Measurements from ENCODE around the gene CALD1. TPM values are rescaled to one million over a fixed set of nuclear protein-coding genes. Genes with fewer than 3 reads are reported as not detected.

Gene CALD1
- total RNA-seq, 1 donor from 2014 or later, result 118 TPM

DNA sequence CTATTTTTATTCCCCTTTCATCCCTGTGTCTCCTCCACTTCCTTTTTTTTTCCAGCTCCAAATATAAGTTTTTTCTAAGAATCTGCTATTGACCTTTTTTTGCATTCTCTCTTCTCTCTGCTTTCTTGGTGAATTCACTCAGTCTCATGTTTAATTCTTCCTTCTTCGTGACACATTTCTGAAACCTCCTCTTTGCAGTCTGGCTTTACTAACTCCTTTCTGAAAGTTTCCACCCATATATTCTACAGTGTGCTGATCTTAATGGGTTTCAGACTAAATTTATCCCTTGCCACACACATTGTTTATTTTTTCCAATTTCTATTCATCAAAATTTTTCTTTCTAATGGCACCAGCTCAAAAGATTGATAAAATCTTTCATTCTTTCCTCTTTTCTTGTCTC is 47.8 kb upstream of the CALD1 start:
- Mint-ChIP-seq H3K4me1 (peaks cover 18% of the 10 kb centered on the region), H3K9me3 (peaks cover 2% of the 10 kb centered on the region), H3K36me3 (no peaks in the 10 kb centered on the region), H3K27me3 (ENCODE audit: insufficient read depth, low read depth) (no peaks in the 10 kb centered on the region), H3K4me3 (no peak overlapping the region), H3K27ac (no peak overlapping the region)
- Histone ChIP-seq H3K27ac (no peak overlapping the region), H3K9ac (no peak overlapping the region), H3F3A (ENCODE audit: low read depth) (no peaks in the 10 kb centered on the region), H2AFZ (replicated peaks) (no peak overlapping the region), H3K4me3 (no peak overlapping the region), H4K20me1 (ENCODE audit: low read depth) (no peaks in the 10 kb centered on the region), H3K9me3 (ENCODE audit: low read depth) (no peaks in the 10 kb centered on the region), H3K4me2 (no peak overlapping the region), H3K27me3 (no peaks in the 10 kb centered on the region), H3K36me3 (no peaks in the 10 kb centered on the region), H3K4me1 (no peaks in the 10 kb centered on the region), H3K79me2 (ENCODE audit: low read depth) (no peaks in the 10 kb centered on the region)
- TF ChIP-seq EZH2phosphoT487 (IDR thresholded peaks at IDR 0.05), result no peak
- no peak for TF ChIP-seq EZH2 (IDR thresholded peaks at IDR 0.05)
- TF ChIP-seq, protein P1, sequence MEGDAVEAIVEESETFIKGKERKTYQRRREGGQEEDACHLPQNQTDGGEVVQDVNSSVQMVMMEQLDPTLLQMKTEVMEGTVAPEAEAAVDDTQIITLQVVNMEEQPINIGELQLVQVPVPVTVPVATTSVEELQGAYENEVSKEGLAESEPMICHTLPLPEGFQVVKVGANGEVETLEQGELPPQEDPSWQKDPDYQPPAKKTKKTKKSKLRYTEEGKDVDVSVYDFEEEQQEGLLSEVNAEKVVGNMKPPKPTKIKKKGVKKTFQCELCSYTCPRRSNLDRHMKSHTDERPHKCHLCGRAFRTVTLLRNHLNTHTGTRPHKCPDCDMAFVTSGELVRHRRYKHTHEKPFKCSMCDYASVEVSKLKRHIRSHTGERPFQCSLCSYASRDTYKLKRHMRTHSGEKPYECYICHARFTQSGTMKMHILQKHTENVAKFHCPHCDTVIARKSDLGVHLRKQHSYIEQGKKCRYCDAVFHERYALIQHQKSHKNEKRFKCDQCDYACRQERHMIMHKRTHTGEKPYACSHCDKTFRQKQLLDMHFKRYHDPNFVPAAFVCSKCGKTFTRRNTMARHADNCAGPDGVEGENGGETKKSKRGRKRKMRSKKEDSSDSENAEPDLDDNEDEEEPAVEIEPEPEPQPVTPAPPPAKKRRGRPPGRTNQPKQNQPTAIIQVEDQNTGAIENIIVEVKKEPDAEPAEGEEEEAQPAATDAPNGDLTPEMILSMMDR (IDR thresholded peaks at IDR 0.05), result no peak
- DNase-seq (ENCODE audit: low spot score), result no peak

DNA sequence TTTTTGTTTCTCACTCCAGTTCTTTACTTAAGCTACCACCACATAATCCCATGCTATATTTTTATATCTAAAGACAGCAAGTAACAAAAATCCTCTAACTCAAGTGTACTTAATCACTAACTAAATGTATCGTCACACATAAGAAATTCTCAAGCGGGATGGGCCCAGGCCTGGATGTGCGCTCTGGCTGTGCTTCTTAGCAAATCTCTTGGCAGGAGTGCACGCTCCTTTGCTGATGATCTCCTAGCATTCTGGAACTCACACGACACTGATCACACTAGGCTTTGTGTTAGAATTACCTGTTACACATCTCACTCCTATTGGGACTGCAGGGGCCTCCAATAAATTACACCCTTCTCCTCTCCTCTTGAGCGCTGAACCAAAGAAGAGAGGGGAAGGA is 46.7 kb upstream of the CALD1 start:
- no peaks in the 10 kb centered on the region for H4K20me1 ChIP-seq (ENCODE audit: low read depth)
- H3K27ac Mint-ChIP-seq, result no peak overlapping the region
- H3K9ac ChIP-seq, result no peak overlapping the region
- no peak overlapping the region for H3K4me2 ChIP-seq
- no peak overlapping the region for H3K27ac ChIP-seq
- no peak overlapping the region for H3K4me3 ChIP-seq
- H3K9me3 ChIP-seq (ENCODE audit: low read depth), result no peaks in the 10 kb centered on the region
- peaks cover 20% of the 10 kb centered on the region for H3K4me1 Mint-ChIP-seq
- H3K79me2 ChIP-seq (ENCODE audit: low read depth), result no peaks in the 10 kb centered on the region
- no peaks in the 10 kb centered on the region for H3K27me3 Mint-ChIP-seq (ENCODE audit: insufficient read depth, low read depth)
- H3K9me3 Mint-ChIP-seq, result no peaks in the 10 kb centered on the region
- H3K4me3 Mint-ChIP-seq, result no peak overlapping the region
- H3F3A ChIP-seq (ENCODE audit: low read depth), result no peaks in the 10 kb centered on the region
- no peaks in the 10 kb centered on the region for H3K36me3 Mint-ChIP-seq
- no peaks in the 10 kb centered on the region for H3K4me1 ChIP-seq
- DNase-seq (ENCODE audit: low spot score), result no peak
- H2AFZ ChIP-seq (replicated peaks), result no peak overlapping the region
- H3K36me3 ChIP-seq, result no peaks in the 10 kb centered on the region
- no peaks in the 10 kb centered on the region for H3K27me3 ChIP-seq
- TF ChIP-seq EZH2 (IDR thresholded peaks at IDR 0.05), result no peak
- TF ChIP-seq EZH2phosphoT487 (IDR thresholded peaks at IDR 0.05), result no peak
- TF ChIP-seq, protein P1 (IDR thresholded peaks at IDR 0.05), result no peak

DNA sequence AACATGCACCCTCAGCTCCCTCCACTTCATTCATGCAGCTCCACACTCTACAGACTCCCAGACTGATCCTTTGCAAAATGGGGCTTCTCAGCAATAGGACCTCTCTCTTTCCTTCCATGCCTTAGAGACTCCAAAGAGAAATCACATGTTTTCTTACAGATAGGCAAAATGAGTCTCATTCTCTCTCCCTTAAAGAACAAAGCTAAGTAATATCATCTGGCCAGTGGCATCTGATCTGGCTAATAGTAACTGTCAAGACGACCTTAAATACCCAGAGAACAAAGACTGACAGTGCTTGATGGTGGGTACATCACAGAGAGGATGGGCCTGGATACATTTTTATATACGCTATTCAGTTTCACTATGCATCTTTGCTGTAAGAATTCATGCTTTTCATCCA is 43.1 kb upstream of the CALD1 start:
- TF ChIP-seq EZH2 (IDR thresholded peaks at IDR 0.05) (no peak), EZH2phosphoT487 (IDR thresholded peaks at IDR 0.05) (no peak)
- TF ChIP-seq, protein P1 (IDR thresholded peaks at IDR 0.05), result no peak
- peaks cover 15% of the 10 kb centered on the region for H3K4me1 Mint-ChIP-seq
- no peaks in the 10 kb centered on the region for H3K4me1 ChIP-seq
- H3K9me3 ChIP-seq (ENCODE audit: low read depth), result no peaks in the 10 kb centered on the region
- peaks cover 2% of the 10 kb centered on the region for H3K27me3 Mint-ChIP-seq (ENCODE audit: insufficient read depth, low read depth)
- H3K36me3 ChIP-seq, result no peaks in the 10 kb centered on the region
- no peaks in the 10 kb centered on the region for H3K79me2 ChIP-seq (ENCODE audit: low read depth)
- H2AFZ ChIP-seq (replicated peaks), result no peak overlapping the region
- H3K4me3 Mint-ChIP-seq, result no peak overlapping the region
- H3K4me3 ChIP-seq, result no peak overlapping the region
- DNase-seq (ENCODE audit: low spot score), result no peak
- H3K27me3 ChIP-seq, result no peaks in the 10 kb centered on the region
- H3K27ac Mint-ChIP-seq, result no peak overlapping the region
- no peak overlapping the region for H3K4me2 ChIP-seq
- no peaks in the 10 kb centered on the region for H3K36me3 Mint-ChIP-seq
- H3K27ac ChIP-seq, result no peak overlapping the region
- no peaks in the 10 kb centered on the region for H4K20me1 ChIP-seq (ENCODE audit: low read depth)
- no peaks in the 10 kb centered on the region for H3F3A ChIP-seq (ENCODE audit: low read depth)
- no peak overlapping the region for H3K9ac ChIP-seq
- H3K9me3 Mint-ChIP-seq, result no peaks in the 10 kb centered on the region

All from neural progenitor cell (in vitro differentiated cells).